HepG2 (cell line): Measurements from ENCODE around the gene UST.

Source experiments
- CTCF ChIP-seq: sonication (generic); formaldehyde crosslinking; IDR thresholded peaks from 2 replicates; pipeline ENCODE4 v1.5.0; 2020; ENCODE audit warnings: mild to moderate bottlenecking, missing genetic modification reagents, moderate library complexity
- GTF2F1 ChIP-seq: fragments of 150-350 bp; IDR thresholded peaks from 2 replicates; pipeline ENCODE4 v1.6.1; 2014; ENCODE audit warnings: low read length
- MTF2 ChIP-seq: sonication (generic); formaldehyde crosslinking; IDR thresholded peaks from 2 replicates; pipeline ENCODE4 v1.5.0; 2020; ENCODE audit warnings: missing genetic modification reagents, borderline replicate concordance
- SP2 ChIP-seq: sonication (generic); formaldehyde crosslinking; IDR thresholded peaks from 2 replicates; pipeline ENCODE4 v1.5.1; 2020; ENCODE audit warnings: mild to moderate bottlenecking, missing genetic modification reagents
- ZNF484 ChIP-seq: sonication (generic); formaldehyde crosslinking; IDR thresholded peaks from 2 replicates; pipeline ENCODE4 v1.5.1; 2020; ENCODE audit warnings: mild to moderate bottlenecking, low read depth, missing genetic modification reagents, borderline replicate concordance
- ZNF776 ChIP-seq: sonication (generic); formaldehyde crosslinking; IDR thresholded peaks from 2 replicates; pipeline ENCODE4 v1.4.0; 2020; ENCODE audit warnings: mild to moderate bottlenecking, missing genetic modification reagents
- TF ChIP-seq, protein P1 (sequence below), 2 experiments: IDR thresholded peaks; 2 replicates each; pipeline ENCODE4 v1.6.1; 2011 to 2012; ENCODE audit warnings: low read length in 2 of 2, borderline replicate concordance in 1 of 2, low read depth in 1 of 2, mild to moderate bottlenecking in 1 of 2, moderate library complexity in 1 of 2
- TF ChIP-seq, protein P2 (sequence below): sonication (generic); formaldehyde crosslinking; IDR thresholded peaks from 2 replicates; pipeline ENCODE4 v1.4.0; 2020; ENCODE audit warnings: missing genetic modification reagents, borderline replicate concordance

DNA sequence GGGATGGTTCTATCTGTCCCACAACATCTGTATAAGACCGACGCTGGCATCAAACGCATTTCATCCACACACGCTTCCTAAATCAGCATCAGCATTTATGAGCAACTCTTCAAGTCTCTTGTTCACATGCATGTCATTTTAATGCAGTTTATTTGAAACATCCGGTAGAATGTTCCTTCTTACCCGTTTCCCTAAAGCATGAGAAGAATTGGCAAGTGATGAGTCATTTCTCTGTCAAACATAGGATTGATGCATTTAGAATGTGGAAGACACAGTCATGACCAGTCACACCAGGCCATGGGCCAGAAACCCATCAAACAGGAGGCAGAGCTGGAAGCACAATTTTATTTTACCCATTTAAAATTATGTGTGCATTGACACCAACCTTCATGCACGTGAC is 122.8 kb downstream of the UST start:
- TF ChIP-seq GTF2F1 (no peak), MTF2 (CRISPR knock-in tag) (no peak), SP2 (CRISPR knock-in tag) (no peak), CTCF (CRISPR knock-in tag) (no peak), ZNF484 (no peak), ZNF776 (CRISPR knock-in tag) (no peak)
- TF ChIP-seq, protein P1, sequence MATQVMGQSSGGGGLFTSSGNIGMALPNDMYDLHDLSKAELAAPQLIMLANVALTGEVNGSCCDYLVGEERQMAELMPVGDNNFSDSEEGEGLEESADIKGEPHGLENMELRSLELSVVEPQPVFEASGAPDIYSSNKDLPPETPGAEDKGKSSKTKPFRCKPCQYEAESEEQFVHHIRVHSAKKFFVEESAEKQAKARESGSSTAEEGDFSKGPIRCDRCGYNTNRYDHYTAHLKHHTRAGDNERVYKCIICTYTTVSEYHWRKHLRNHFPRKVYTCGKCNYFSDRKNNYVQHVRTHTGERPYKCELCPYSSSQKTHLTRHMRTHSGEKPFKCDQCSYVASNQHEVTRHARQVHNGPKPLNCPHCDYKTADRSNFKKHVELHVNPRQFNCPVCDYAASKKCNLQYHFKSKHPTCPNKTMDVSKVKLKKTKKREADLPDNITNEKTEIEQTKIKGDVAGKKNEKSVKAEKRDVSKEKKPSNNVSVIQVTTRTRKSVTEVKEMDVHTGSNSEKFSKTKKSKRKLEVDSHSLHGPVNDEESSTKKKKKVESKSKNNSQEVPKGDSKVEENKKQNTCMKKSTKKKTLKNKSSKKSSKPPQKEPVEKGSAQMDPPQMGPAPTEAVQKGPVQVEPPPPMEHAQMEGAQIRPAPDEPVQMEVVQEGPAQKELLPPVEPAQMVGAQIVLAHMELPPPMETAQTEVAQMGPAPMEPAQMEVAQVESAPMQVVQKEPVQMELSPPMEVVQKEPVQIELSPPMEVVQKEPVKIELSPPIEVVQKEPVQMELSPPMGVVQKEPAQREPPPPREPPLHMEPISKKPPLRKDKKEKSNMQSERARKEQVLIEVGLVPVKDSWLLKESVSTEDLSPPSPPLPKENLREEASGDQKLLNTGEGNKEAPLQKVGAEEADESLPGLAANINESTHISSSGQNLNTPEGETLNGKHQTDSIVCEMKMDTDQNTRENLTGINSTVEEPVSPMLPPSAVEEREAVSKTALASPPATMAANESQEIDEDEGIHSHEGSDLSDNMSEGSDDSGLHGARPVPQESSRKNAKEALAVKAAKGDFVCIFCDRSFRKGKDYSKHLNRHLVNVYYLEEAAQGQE (IDR thresholded peaks at IDR 0.05; ENCODE audit: borderline replicate concordance in 1 of 2, low read depth in 1 of 2, low read length in 2 of 2) = no peak
- TF ChIP-seq, protein P2, sequence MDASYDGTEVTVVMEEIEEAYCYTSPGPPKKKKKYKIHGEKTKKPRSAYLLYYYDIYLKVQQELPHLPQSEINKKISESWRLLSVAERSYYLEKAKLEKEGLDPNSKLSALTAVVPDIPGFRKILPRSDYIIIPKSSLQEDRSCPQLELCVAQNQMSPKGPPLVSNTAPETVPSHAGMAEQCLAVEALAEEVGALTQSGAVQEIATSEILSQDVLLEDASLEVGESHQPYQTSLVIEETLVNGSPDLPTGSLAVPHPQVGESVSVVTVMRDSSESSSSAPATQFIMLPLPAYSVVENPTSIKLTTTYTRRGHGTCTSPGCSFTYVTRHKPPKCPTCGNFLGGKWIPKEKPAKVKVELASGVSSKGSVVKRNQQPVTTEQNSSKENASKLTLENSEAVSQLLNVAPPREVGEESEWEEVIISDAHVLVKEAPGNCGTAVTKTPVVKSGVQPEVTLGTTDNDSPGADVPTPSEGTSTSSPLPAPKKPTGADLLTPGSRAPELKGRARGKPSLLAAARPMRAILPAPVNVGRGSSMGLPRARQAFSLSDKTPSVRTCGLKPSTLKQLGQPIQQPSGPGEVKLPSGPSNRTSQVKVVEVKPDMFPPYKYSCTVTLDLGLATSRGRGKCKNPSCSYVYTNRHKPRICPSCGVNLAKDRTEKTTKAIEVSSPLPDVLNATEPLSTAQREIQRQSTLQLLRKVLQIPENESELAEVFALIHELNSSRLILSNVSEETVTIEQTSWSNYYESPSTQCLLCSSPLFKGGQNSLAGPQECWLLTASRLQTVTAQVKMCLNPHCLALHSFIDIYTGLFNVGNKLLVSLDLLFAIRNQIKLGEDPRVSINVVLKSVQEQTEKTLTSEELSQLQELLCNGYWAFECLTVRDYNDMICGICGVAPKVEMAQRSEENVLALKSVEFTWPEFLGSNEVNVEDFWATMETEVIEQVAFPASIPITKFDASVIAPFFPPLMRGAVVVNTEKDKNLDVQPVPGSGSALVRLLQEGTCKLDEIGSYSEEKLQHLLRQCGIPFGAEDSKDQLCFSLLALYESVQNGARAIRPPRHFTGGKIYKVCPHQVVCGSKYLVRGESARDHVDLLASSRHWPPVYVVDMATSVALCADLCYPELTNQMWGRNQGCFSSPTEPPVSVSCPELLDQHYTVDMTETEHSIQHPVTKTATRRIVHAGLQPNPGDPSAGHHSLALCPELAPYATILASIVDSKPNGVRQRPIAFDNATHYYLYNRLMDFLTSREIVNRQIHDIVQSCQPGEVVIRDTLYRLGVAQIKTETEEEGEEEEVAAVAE (CRISPR knock-in tag) = no peak
